Measurements from ENCODE around the gene TIGD6. TPM values are rescaled to one million over a fixed set of nuclear protein-coding genes. Genes with fewer than 3 reads are reported as not detected.

The TIGD6 gene
- total RNA-seq, 1 experiment from 2014 or later, result 2.1 TPM

DNA sequence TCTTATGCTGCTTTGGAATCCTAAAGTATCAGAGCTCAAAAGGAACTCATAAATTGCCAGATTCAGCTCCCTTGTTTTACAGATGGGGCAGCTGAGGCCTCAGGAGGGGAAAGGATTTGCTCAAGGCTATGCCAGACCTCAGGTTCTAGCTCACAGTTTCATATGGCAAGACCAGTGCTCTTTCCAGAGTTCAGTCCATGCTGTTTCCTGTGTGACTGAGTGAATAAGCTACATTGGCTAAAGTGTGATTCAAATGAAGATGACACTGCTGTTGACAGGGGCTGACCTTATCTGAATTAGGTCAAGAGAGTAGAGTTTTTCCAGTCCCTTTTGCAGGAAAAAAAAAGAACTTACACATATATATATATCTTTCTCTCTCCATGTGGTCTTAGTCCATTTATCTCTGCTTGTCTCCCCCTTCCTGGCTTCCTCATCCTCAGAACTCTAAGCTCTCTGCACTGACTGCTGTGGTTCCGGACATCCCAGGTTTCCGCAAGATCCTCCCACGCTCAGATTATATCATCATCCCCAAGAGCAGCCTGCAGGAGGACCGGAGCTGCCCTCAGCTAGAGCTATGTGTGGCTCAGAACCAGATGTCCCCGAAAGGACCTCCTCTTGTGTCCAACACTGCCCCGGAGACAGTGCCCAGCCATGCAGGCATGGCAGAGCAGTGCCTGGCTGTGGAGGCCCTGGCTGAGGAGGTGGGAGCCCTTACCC, 9.4 kb upstream of the TIGD6 start:
- CTCF ChIA-PET, result no interaction called here
- Histone ChIP-seq H3K36me3 (ENCODE audit: control insufficient read depth in 1 of 2, insufficient read depth in 2 of 2, low read length in 2 of 2) (peaks cover 62 to 75% of the 10 kb centered on the region in 2 experiments), H3K4me3 (replicated peaks in 1 of 2; ENCODE audit: low read depth in 1 of 2, low read length in 2 of 2) (no peak overlapping the region), H3K79me2 (ENCODE audit: insufficient read depth, low read length) (peaks cover 92% of the 10 kb centered on the region), H3K4me1 (ENCODE audit: control insufficient read depth in 1 of 2, insufficient read depth in 2 of 2, low read length in 2 of 2) (no peaks in the 10 kb centered on the region), H3K27me3 (ENCODE audit: insufficient read depth, low read length) (no peaks in the 10 kb centered on the region), H3K27ac (ENCODE audit: low read depth, low read length) (no peak overlapping the region), H3K4me2 (ENCODE audit: low read length) (no peak overlapping the region), H4K20me1 (ENCODE audit: insufficient read depth) (no peaks in the 10 kb centered on the region), H3K9ac (ENCODE audit: low read length) (no peak overlapping the region), H2AFZ (ENCODE audit: low read depth, low read length, poor library complexity, severe bottlenecking) (no peak overlapping the region), H3K9me2 (ENCODE audit: insufficient read depth) (no peaks in the 10 kb centered on the region), H3K9me3 (ENCODE audit: control insufficient read depth in 1 of 2, insufficient read depth in 1 of 2, low read depth in 1 of 2, low read length in 2 of 2) (peaks cover 0 to 6% of the 10 kb centered on the region in 2 experiments; a peak in 1 of 4 replicates)
- POLR2A ChIA-PET, result no interaction called here
- no peak for TF ChIP-seq SRF (IDR thresholded peaks at IDR 0.05; ENCODE audit: low read depth)
- no peak for TF ChIP-seq POLR2AphosphoS5 (IDR thresholded peaks at IDR 0.05; ENCODE audit: low read depth, low read length)
- RAD21 ChIA-PET (ENCODE audit: low non-redundant PET in 1 of 2, low total read pairs in 2 of 2, uncharacterized antibody in 2 of 2, unreplicated experiment in 2 of 2), result no interaction called here
- BruUV-seq (replicated peaks), result no TSS peak
- intact Hi-C loops (cut with micrococcal nuclease), result loop anchor here (10.0 kb wide), 2 partner anchors 205 to 345 kb away; partner anchors contain the start of gene TCOF1
- DNase-seq (ENCODE audit: low read depth, low spot score), result no peak
- ATAC-seq, result no peak

- H3K9me2 ChIP-seq (ENCODE audit: insufficient read depth), result no peaks in the 10 kb centered on the region
- DNase-seq (ENCODE audit: low read depth, low spot score) (no peak), ATAC-seq (no peak)
- H3K27ac ChIP-seq (ENCODE audit: low read depth, low read length), result no peak overlapping the region
- H3K4me1 ChIP-seq (ENCODE audit: control insufficient read depth in 1 of 2, insufficient read depth in 2 of 2, low read length in 2 of 2), result peaks cover 5 to 8% of the 10 kb centered on the region in 2 experiments; a peak in 3 of 4 replicates
- no peaks in the 10 kb centered on the region for H3K27me3 ChIP-seq (ENCODE audit: insufficient read depth, low read length)
- BruUV-seq (replicated peaks), result no TSS peak
- H3K9ac ChIP-seq (ENCODE audit: low read length), result no peak overlapping the region
- intact Hi-C loops (cut with micrococcal nuclease), result loop anchor here (10.0 kb wide), 2 partner anchors 208 to 348 kb away; partner anchors contain the start of gene TCOF1
- no peak overlapping the region for H3K4me3 ChIP-seq (replicated peaks in 1 of 2; ENCODE audit: low read depth in 1 of 2, low read length in 2 of 2)
- ChIA-PET RAD21 (ENCODE audit: low non-redundant PET in 1 of 2, low total read pairs in 2 of 2, uncharacterized antibody in 2 of 2, unreplicated experiment in 2 of 2) (no interaction called here), POLR2A (no interaction called here), CTCF (interaction anchor here (1.8 kb wide), 1 partner anchor 11 kb away, joined by 3 read pairs; no protein-coding TSS in a partner anchor)
- peaks cover 39 to 53% of the 10 kb centered on the region in 2 experiments for H3K36me3 ChIP-seq (ENCODE audit: control insufficient read depth in 1 of 2, insufficient read depth in 2 of 2, low read length in 2 of 2)
- no peak overlapping the region for H2AFZ ChIP-seq (ENCODE audit: low read depth, low read length, poor library complexity, severe bottlenecking)
- no peaks in the 10 kb centered on the region for H3K9me3 ChIP-seq (ENCODE audit: control insufficient read depth in 1 of 2, insufficient read depth in 1 of 2, low read depth in 1 of 2, low read length in 2 of 2)
- no peak overlapping the region for H3K4me2 ChIP-seq (ENCODE audit: low read length)
- H4K20me1 ChIP-seq (ENCODE audit: insufficient read depth), result no peaks in the 10 kb centered on the region
- peaks cover 94% of the 10 kb centered on the region for H3K79me2 ChIP-seq (ENCODE audit: insufficient read depth, low read length)
- TF ChIP-seq CEBPB (IDR thresholded peaks at IDR 0.05; ENCODE audit: low read depth) (no peak), FOSL1 (IDR thresholded peaks at IDR 0.05; ENCODE audit: low read depth) (no peak), JUND (IDR thresholded peaks at IDR 0.05) (no peak), EZH2 (IDR thresholded peaks at IDR 0.05) (no peak), POLR2AphosphoS5 (IDR thresholded peaks at IDR 0.05; ENCODE audit: low read depth, low read length) (no peak), EGR1 (IDR thresholded peaks at IDR 0.05; ENCODE audit: low read depth) (no peak), REST (IDR thresholded peaks at IDR 0.05; ENCODE audit: low read depth) (no peak), ELF1 (IDR thresholded peaks at IDR 0.05; ENCODE audit: borderline replicate concordance, low read depth) (no peak), YY1 (IDR thresholded peaks at IDR 0.05; ENCODE audit: extremely low read depth, insufficient replicate concordance, low read depth, low read length) (no peak), SRF (IDR thresholded peaks at IDR 0.05; ENCODE audit: low read depth) (no peak), RAD21 (IDR thresholded peaks at IDR 0.05; ENCODE audit: low read depth) (no peak), SP1 (IDR thresholded peaks at IDR 0.05; ENCODE audit: low read depth) (no peak), SIN3A (IDR thresholded peaks at IDR 0.05; ENCODE audit: low read depth) (no peak)
- TF ChIP-seq, protein P1, sequence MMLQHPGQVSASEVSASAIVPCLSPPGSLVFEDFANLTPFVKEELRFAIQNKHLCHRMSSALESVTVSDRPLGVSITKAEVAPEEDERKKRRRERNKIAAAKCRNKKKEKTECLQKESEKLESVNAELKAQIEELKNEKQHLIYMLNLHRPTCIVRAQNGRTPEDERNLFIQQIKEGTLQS (IDR thresholded peaks at IDR 0.05), result no peak
- TF ChIP-seq, protein P2, sequence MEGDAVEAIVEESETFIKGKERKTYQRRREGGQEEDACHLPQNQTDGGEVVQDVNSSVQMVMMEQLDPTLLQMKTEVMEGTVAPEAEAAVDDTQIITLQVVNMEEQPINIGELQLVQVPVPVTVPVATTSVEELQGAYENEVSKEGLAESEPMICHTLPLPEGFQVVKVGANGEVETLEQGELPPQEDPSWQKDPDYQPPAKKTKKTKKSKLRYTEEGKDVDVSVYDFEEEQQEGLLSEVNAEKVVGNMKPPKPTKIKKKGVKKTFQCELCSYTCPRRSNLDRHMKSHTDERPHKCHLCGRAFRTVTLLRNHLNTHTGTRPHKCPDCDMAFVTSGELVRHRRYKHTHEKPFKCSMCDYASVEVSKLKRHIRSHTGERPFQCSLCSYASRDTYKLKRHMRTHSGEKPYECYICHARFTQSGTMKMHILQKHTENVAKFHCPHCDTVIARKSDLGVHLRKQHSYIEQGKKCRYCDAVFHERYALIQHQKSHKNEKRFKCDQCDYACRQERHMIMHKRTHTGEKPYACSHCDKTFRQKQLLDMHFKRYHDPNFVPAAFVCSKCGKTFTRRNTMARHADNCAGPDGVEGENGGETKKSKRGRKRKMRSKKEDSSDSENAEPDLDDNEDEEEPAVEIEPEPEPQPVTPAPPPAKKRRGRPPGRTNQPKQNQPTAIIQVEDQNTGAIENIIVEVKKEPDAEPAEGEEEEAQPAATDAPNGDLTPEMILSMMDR (IDR thresholded peaks at IDR 0.05 in 2 of 3, conservative IDR thresholded peaks at IDR 0.05 in 1 of 3; ENCODE audit: borderline replicate concordance in 1 of 3, insufficient read depth in 1 of 3, low read depth in 2 of 3, low read length in 2 of 3), result no peak
Measured at GRCh38 chr5:150007050-150007449, 6.6 kb upstream of the TIGD6 start.

All from HCT116 (cell line).